Left lobe of liver (tissue), 2 donors: ENCODE measurements around the gene GABBR2. TPM values are rescaled to one million over a fixed set of nuclear protein-coding genes. Genes with fewer than 3 reads are reported as not detected.
A peak's percentile ranks its signal among the peaks of the same experiment; 100 is the strongest.

Experiments
- ATAC-seq: fragments of 200-7000 bp; cut with Tn5 transposase; one replicate; pipeline ENCODE4 v1.9.1; 2020; ENCODE audit warnings: mild to moderate bottlenecking, moderate library complexity
- DNase-seq: peaks from one replicate; pipeline ENCODE4 v3.0.0-alpha.2; 2020; ENCODE audit warnings: low spot score
- total RNA-seq: library from RNA; stranded (reverse); gene quantifications from one replicate; pipeline ENCODE4 v1.2.1, GENCODE V29; 2021
- donor health status: DM: no; HTN: no; CAD: no; lungs with moderate emphysema.
- donor health status: DM: no; HTN: yes; CAD: no.

Gene GABBR2
- total RNA-seq, 1 donor from 2014 or later: not detected

- no peak for DNase-seq
- ATAC-seq: no peak
These were observed 454.3 kb downstream of the GABBR2 start for GRCh38 chr9:98254228-98255060.

- DNase-seq: no peak
- ATAC-seq: no peak
These were observed 455.2 kb downstream of the GABBR2 start for GRCh38 chr9:98253565-98253964.

GRCh38 chr9:98251551-98251950 is 457.2 kb downstream of the GABBR2 start:
- ATAC-seq: no peak

GRCh38 chr9:98249771-98250170 is 459.0 kb downstream of the GABBR2 start:
- no peak for ATAC-seq
- DNase-seq: no peak

More at GRCh38 chr9:98251551-98251950, 457.2 kb downstream of the GABBR2 start:
- no peak for DNase-seq

GRCh38 chr9:98248737-98249474 is 459.8 kb downstream of the GABBR2 start:
- DNase-seq: no peak
- ATAC-seq: peak; percentile 59

- ATAC-seq: no peak
- DNase-seq: no peak
These were observed 460.7 kb downstream of the GABBR2 start for GRCh38 chr9:98247831-98248657.

GRCh38 chr9:98242426-98242825 is 466.3 kb downstream of the GABBR2 start:
- DNase-seq (no peak), ATAC-seq (no peak)

- ATAC-seq: no peak
- no peak for DNase-seq
These were observed 467.1 kb downstream of the GABBR2 start for GRCh38 chr9:98241357-98242300.

- DNase-seq (peak; percentile 16), ATAC-seq (no peak)
These were observed 468.3 kb downstream of the GABBR2 start for GRCh38 chr9:98240475-98240874.

Other genes starting within 250 kb of the GABBR2 start
- 5.7 TPM for gene ANKS6, start 87.6 kb upstream of the GABBR2 start, total RNA-seq
- gene GALNT12, start 98.7 kb upstream of the GABBR2 start, total RNA-seq: 0.35 TPM
- 0.23 TPM for gene COL15A1, start 235.0 kb upstream of the GABBR2 start, total RNA-seq